Measurements from ENCODE around the gene PGD.

Gene PGD

GRCh38 chr1:10396870-10397269 lies 2.0 kb upstream of the PGD start:
- DNase-seq (ENCODE audit: low read depth), result no peak
- no peak overlapping the region for H3K4me3 ChIP-seq (ENCODE audit: control insufficient read depth, low read depth, low read length)
- TF ChIP-seq, protein P1, sequence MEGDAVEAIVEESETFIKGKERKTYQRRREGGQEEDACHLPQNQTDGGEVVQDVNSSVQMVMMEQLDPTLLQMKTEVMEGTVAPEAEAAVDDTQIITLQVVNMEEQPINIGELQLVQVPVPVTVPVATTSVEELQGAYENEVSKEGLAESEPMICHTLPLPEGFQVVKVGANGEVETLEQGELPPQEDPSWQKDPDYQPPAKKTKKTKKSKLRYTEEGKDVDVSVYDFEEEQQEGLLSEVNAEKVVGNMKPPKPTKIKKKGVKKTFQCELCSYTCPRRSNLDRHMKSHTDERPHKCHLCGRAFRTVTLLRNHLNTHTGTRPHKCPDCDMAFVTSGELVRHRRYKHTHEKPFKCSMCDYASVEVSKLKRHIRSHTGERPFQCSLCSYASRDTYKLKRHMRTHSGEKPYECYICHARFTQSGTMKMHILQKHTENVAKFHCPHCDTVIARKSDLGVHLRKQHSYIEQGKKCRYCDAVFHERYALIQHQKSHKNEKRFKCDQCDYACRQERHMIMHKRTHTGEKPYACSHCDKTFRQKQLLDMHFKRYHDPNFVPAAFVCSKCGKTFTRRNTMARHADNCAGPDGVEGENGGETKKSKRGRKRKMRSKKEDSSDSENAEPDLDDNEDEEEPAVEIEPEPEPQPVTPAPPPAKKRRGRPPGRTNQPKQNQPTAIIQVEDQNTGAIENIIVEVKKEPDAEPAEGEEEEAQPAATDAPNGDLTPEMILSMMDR (conservative IDR thresholded peaks at IDR 0.05; ENCODE audit: control insufficient read depth, insufficient read depth, low read depth, low read length), result no peak

- DNase-seq (ENCODE audit: low read depth), result peak; percentile 12
- TF ChIP-seq, protein P1 (conservative IDR thresholded peaks at IDR 0.05; ENCODE audit: control insufficient read depth, insufficient read depth, low read depth, low read length), result no peak
- H3K4me3 ChIP-seq (ENCODE audit: control insufficient read depth, low read depth, low read length), result peak overlapping the region; percentile 81
These were observed 558 bp upstream of the PGD start for GRCh38 chr1:10398278-10398733.

- DNase-seq (ENCODE audit: low read depth), result peak; percentile 55
- TF ChIP-seq, protein P1 (conservative IDR thresholded peaks at IDR 0.05; ENCODE audit: control insufficient read depth, insufficient read depth, low read depth, low read length), result no peak
- peak overlapping the region; percentile 81 for H3K4me3 ChIP-seq (ENCODE audit: control insufficient read depth, low read depth, low read length)
These were observed 629 bp downstream of the PGD start for GRCh38 chr1:10399444-10399941.

DNA sequence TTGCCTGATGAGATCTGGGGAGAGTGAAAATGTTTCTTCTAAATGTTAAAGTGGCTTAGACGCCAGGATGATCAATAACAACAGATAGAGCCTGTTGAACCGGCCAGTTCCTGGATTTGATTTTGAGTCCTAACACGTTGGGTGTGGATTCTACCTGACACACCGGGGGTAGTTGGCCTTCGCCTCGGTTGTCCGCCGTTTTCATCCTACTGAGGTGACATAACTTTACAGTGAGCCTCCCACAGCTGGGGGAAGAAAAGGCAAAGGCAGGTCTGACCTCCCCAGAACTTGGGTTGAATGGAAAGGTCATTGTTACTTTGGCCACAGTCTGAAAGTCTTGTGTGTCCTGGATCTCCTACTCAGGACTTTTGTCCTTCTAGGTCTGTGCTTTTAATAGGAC lies 1.1 kb downstream of the PGD start:
- peak overlapping the region; percentile 81 for H3K4me3 ChIP-seq (ENCODE audit: control insufficient read depth, low read depth, low read length)
- DNase-seq (ENCODE audit: low read depth), result no peak
- TF ChIP-seq, protein P1 (conservative IDR thresholded peaks at IDR 0.05; ENCODE audit: control insufficient read depth, insufficient read depth, low read depth, low read length), result no peak

DNA sequence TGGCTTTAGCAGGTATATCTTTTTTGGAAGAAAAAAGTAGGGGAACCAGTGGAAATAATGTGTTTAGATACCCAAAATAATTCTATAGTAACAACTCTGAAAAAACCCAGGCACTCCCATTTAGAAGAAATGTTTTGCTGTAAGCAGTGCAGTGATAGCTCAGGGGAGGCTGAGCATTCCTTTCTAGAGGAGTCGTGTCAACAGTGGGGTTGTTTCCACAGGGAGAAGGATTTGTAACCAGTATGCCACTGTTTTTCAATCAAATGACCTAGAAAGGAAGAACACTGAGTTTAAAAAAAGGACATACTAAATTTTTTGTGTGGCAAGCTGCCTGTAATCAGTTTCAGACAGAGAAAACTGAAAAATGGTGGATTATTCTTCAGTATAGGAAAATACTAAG lies 2.4 kb downstream of the PGD start:
- no peak for DNase-seq (ENCODE audit: low read depth)
- TF ChIP-seq, protein P1 (conservative IDR thresholded peaks at IDR 0.05; ENCODE audit: control insufficient read depth, insufficient read depth, low read depth, low read length), result no peak
- no peak overlapping the region for H3K4me3 ChIP-seq (ENCODE audit: control insufficient read depth, low read depth, low read length)

GRCh38 chr1:10402729-10403274 lies 3.9 kb downstream of the PGD start:
- TF ChIP-seq, protein P1 (conservative IDR thresholded peaks at IDR 0.05; ENCODE audit: control insufficient read depth, insufficient read depth, low read depth, low read length), result no peak
- H3K4me3 ChIP-seq (ENCODE audit: control insufficient read depth, low read depth, low read length), result no peak overlapping the region
- DNase-seq (ENCODE audit: low read depth), result peak; percentile 58
